MV-4-11 (cell line): Measurements from ENCODE around the gene POU1F1.
"Not testable (repeated sequence)": the region's sequence is repeated elsewhere in the genome, so short reads cannot be mapped to it uniquely, and the experiment has no call there.

Experiments
- DNase-seq: peaks from one replicate; lab custom pipeline; 2025; lab: John Stamatoyannopoulos, UW

POU1F1 gene

DNA sequence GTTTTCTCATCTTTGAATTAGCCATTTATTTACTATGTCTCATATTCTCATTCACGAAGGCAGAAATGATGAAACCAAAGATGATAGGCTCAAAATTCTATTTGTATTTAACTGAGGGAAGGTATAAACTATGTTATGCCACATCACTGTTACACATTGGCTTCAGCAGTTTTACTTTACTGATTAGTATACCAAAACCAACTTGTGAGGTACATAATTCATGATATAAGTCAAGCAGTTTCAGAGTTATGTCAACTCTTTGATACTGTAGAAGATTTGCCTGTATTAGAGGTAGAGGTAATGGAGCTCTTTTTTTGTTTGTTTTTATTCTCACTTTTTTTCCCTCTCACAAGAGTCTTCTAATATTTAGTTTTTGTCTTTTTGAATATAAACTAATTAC is 26.4 kb downstream of the POU1F1 start:
- no peak for DNase-seq

DNA sequence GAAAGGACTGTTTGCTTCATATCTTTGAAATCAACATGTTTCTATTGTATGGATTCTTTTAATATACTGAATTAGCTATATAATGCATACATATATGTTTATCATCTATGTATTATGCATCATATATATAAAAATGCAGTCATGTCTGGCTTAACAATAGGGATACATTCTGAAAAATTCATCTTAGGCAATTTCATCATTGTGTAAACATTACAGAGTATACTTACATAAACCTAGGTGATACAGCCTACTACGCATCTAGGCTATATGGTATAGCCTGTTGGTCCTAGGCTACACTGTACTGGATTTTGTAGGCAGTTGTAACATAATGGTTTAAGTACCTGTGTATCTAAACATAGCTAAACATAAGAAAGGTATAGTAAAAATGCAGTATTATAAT is 27.6 kb downstream of the POU1F1 start:
- DNase-seq: no peak

DNA sequence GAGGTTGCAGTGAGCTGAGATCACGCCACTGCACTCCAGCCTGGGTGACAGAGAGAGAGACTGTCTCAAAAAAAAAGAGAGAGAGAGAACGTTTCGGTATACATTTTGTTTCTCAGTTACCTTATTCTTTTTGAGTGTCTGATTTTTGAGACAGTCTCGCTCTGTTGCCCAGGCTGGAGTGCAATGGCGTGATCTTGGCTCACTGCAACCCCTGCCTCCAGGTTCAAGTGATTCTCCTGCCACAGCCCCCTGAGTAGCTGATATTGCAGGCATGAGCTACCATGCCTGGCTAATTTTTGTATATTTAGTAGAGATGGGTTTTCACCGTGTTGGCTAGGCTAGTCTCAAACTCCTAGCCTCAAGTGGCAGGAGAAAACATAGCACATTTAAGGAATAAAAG is 28.2 kb downstream of the POU1F1 start:
- not testable (repeated sequence) for DNase-seq

DNA sequence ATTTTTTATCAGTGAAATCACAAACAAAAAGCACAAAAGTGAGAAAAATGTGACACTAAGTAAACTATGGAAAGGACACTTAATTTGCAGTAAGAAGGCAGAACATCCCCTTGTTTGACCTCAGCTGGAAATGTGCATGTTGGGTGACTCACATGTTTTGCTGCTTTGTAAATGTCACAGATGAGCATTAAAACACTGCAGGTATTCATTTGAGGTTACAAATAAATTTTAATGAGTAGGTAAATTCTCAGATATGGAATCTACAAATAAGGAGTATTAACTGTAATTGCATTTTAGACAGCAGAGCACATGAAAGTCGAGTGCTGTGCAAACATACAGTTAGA is 29.0 kb downstream of the POU1F1 start:
- no peak for DNase-seq

DNA sequence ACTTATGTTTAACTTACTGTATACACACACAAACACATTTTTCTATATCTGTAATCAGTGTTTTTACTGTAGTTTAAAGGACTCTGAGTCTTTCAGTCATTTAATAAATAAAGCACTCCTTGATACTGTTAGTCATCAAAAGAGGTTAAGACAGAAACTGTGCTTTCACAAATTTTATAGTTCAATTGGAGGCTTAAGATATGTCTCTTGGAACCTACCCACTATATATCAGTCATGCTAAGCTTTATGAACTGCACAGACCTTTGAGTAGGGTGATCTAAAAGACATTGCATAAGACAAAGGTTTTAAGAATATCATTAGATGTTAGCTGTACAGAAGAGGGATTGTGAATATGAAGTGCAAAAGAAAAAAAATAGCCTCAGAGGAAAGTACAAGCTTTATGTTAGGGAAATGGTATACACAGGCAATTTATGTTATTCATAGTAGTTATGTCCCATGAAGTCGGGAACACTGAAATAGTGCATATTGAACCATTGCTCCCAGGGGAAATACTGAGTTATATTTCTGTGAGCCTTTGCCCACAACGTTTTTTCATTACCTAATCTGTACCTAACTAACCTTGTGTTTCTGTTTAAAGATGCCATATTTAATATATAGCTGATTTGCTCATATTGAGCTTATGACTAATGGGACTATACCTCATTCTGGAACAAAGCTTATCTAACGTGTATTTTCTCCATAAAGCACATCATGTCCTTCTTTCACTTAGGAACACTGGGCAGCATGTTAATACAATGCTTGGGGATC is 29.5 kb downstream of the POU1F1 start:
- no peak for DNase-seq

DNA sequence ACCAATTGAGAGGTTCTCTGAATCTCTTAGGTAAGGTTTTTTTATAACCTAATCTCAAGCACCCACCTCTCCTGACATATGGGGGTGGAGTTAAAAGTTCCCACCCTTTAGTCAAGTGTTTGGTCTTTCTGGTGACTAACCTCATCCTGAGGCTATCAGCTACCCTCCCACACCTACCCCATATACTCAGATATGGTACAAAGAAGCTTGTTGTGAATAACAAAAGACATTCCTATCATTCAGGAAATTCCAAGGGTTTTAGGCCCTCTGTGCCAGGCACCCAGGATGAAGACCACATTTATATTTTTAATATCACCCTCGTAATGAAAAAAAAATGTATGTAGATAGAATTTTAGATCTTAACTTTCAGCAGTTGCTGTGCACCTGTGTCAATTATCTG is 40.3 kb downstream of the POU1F1 start:
- DNase-seq: no peak

DNA sequence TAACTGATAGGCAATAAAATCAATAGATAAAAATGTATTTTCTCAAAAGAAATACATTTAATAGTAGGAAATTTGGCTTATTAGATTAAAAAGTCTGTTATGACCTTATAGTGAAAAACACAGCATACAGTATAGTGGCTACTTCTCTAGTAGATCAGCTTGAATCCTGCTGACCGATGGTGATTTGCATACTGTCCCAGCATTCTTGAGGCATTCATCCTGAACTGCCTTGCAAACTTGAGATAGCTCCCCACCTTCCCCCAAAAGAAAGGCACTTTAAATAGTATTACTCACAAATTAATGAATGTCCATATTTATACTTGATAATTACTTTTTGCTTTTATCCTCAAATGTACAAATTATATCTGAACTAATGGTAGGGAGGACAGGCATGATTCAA is 42.6 kb downstream of the POU1F1 start:
- DNase-seq: no peak

DNA sequence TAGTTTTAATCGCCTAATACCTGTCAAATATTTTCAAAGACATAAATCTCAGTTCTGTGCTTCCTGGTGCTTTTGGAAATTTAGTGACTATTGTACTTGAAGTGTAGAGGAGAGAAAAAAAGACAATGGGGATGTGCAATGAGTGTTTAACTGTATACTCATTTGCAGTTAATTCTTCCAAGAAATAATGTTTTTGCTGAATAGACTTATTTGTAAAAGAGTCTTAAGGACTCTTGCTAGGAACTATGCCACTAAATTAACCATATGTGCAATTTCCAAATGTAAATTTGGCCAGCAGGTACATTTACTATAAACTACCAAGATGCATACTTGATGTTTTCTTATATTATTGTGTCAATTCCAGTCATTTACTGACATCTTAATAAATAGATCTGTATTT is 47.3 kb downstream of the POU1F1 start:
- DNase-seq: no peak

DNA sequence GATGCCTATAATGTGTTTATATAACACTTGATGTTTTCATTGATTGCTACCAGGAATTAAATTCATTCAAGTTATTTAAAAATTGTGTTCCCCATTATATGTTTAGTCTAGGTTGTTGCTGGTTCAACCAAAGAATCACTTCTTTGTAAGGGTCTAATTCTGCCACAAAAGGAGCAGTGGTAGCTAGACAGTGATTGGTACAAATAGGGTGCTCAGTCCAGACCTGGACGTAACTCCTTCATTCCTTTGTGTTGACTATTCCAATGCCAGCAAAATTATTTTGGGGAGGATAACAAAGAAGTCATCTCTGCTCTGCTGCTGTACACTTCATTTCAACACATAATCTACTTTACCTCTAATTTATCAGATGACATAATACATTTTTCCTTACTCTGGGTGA is 48.1 kb downstream of the POU1F1 start:
- no peak for DNase-seq

DNA sequence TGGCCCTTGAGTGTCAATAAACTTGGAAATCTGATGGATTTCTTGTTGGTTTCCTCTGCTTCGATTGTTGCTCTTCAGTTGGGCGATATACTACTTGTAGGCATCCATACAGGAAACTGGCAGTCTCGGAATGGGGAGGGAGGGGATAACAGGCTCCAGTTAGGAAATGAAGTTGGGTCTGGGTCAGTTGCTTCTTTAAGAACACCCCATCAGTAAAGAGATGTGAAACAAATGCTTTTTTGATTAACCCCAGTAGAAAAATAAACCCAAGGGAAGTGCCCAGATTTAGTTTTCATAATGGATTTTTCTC is 48.6 kb downstream of the POU1F1 start:
- no peak for DNase-seq

DNA sequence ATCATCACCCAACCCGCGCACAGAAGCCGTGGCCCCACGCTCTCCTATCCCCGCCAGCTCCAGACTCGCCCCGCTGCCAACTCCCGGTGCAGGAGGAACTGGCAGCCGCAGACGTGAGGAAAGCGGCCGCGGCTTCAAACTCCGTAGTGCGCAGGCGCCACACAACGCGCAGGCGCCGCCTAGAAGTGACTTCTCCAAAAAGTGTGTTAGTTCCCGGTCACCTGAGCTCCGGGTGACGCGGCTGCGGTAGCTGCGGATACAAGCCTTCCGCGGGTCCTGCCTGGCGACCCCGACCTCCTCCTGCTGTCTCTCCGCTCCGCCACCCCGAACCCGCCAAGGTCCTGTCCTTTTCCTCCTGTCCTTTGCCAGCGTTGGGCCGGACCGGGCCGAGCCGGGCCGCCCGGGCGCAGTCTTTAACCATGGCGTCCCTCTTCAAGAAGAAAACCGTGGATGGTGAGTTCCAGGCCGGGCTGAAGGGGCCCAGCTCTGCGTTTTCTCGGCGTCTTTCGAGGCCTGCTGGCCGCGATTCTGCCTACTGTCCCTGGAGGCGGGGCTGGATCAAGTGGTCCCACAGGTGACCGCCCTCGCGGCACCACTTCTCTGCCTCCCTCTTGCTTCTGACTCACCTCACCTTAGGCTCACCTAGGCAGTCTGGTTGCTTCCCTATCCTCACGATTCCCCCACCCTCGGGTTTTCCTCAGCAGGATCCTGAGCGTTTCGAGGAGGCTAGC is 49.1 kb downstream of the POU1F1 start, which contains the start of gene CHMP2B:
CHMP2B (plus strand) TSS at position 206 of the 731 bp plus-strand sequence; CDS start at position 420, 214 bp downstream.
- DNase-seq: peak; percentile 89

DNA sequence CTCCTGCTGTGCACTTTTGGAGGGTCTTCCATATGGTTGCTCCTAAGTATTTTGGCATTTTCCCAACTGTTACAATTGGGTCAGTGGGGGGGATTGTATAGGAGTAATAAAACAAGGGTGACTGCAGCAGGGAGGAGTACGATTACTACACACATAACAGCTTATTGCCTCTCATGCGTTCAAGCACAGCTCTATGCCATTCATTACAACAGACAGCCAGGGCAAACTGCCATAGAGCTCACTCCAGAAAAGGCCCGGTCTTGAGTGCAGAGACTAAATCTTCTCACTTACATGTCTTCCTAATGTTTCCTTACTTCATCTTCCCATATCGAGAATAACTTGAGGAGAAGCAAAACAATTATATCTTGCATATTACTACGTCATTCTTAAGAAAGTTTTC is 50.7 kb downstream of the POU1F1 start:
- DNase-seq: no peak

DNA sequence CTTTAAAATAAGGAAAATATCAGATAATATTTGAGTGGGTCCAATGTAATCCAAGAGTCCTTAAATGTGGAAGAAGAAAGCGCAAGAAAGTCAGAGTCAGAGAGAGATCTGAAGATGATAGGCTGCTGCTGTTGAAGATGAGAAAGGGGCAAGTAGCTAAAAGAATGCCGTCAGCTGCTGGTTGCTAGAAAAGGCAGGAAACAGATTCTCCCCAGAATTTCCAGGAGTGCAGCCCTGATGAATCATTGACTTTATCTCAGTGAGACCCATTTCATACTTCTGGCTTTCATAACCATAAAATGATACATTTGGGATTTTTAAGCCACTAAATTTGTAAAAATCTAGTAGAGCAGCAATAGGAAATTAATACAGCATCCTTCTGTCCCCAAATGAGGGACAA is 56.8 kb downstream of the POU1F1 start:
- no peak for DNase-seq

DNA sequence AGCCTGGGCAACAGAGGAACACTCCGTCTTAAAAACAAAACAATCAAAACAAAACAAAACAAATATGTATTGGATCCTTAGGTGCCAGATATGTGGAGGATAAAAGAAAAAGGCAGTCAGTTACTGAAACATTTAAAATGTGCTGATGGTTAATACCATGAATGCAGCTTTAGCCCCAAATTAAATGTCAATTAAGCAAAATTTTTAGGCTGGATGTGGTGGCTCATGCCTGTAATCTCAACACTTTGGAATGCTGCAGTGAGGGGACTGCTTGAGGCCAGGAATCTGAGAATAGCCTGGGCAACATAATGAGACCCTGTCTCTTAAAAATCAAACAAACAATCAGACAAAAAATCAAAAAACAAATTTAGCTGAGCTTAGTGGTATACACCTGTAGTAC is 57.8 kb downstream of the POU1F1 start:
- DNase-seq: no peak
